Kidney capillary endothelial cell (primary cell): ENCODE results near the gene XAB2.
"Not testable (repeated sequence)": the region's sequence is repeated elsewhere in the genome, so short reads cannot be mapped to it uniquely, and the experiment has no call there.

ENCODE experiments used
- DNase-seq: peaks from one replicate; pipeline ENCODE4 v3.0.0-alpha.2; 2018; ENCODE audit warnings: low spot score

Gene XAB2

DNA sequence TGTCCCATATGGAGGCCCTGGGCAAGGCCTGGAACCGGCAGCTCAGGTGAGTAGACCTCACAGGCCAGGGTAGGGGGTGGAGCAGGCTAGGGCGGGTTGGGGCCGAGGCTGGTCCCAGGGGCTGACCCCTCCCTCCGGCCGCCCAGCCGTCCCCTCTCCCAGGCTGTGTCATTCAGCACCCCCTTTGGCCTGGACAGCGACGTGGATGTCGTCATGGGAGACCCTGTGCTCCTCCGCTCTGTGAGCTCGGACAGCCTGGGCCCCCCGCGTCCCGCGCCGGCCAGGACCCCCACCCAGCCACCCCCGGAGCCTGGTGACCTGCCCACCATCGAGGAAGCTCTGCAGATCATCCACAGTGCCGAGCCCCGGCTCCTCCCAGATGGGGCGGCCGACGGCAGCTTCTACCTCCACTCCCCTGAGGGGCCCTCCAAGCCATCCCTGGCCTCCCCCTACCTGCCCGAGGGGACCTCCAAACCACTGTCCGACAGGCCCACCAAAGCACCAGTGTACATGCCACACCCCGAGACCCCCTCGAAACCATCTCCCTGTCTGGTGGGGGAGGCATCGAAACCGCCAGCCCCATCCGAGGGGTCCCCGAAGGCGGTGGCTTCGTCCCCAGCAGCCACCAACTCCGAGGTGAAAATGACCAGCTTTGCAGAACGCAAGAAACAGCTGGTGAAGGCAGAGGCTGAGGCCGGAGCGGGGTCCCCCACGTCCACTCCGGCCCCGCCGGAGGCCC lies 17.6 kb downstream of the XAB2 start:
- no peak for DNase-seq

DNA sequence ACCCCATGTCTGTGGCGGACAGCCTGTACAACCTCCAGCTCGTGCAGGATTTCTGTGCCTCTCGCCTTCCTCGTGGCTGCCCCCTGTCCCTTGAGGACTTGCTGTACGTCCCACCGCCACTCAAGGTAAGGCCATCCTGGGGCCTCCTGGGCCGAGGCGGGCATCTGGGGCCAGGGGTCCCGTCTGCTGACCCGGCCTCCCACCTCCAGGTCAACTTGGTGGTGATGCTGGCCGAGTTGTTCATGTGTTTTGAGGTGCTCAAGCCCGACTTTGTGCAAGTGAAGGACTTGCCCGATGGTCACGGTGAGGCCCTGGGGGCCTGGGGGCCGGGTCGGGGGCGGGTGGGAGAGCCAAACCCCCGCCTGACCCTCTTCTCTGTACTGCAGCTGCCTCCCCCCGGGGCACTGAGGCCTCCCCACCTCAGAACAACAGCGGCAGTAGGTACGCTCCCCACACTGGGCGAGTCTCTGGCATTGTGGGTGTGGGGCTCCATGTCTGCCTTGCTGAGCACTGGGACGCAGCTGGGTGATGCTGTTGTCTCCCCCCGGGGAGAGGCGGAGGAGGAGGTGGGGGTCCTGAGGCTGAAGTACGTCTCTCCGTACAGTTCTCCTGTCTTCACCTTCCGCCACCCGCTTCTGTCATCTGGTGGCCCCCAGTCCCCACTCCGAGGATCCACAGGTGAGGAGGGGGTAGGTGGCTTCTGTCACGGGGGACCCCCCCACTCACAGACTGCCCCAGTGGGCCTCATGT lies 18.7 kb downstream of the XAB2 start:
- no peak for DNase-seq

DNA sequence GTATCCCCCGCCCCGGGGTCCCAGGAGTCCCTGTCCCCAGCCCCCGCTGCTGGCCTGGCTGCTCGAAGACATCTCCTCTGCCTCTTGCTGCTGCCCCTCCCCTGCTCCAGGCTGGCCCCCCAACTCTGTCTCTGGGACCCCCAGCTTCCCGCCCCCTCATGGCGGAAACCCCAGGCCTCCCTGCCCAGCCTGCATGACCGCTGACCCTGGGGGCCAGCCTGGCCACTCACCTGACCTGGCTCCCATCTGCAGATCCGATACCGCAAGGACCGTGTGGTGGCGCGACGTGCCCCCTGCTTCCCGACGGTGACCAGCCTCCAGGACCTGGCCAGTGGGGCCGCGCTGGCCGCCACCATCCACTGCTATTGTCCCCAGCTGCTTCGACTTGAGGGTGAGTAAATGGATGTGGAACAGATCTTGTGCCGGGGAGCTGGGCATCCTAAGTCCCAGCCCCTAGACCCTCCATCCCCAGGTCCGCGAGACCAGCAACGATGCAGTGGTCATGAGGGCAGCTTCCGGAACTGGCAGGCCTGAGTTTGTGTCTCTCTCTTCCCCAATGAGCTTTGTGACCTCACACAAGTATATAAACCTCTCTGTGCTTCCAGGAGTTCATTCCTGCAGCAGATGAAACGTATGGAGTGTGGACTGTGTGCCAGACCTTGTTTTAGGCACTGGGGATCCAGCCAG lies 21.3 kb downstream of the XAB2 start:
- no peak for DNase-seq

DNA sequence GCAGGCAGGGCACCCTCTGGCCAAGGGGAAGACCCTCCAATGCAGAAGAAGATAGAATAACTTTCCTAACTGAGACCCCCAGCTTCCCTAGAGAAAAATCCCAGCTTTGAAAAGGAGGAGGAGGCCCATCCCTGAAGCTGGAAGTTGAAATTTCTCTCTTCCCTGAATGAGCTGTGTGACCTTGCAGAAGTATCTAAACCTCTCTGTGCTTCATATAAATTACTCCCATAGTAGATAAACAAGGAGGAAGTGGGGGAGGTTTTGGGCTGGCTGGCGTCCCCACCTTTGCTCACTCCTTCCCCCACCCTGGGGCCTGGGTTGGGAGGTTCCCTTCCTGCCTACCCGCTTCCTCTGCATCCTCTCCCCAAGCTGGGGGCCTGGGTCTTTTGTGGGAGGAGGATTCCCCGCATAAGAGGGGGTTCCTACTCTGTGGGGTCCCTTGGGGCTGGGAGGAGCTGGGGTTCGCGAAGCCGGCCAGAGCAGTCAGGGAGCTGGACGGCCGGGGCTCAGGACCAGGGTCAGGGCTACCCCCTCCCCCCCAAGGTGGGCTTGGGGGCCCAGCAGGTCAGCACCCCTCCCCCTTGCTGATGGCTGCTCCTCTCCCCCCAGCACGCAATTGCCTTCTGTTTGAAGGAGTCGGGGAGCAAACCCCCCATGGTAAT lies 22.0 kb downstream of the XAB2 start:
- no peak for DNase-seq

DNA sequence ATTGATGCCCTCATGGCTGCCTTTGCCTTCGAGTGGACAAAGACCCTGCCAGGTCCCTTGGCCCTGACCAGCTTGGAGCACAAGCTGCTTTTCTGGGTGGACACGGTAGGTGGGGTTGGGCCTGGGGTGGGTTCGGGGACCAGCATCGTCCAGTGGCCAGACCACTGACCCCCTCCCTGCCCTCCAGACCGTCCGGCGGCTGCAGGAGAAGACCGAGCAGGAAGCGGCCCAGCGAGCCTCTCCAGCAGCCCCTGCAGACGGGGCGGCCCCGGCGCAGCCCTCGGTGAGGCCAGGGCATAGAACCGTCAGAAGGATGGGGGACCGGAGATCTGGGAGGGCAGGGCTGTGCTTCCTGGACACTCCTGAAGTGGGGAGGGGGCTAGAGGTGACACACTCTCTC lies 23.1 kb downstream of the XAB2 start:
- no peak for DNase-seq

DNA sequence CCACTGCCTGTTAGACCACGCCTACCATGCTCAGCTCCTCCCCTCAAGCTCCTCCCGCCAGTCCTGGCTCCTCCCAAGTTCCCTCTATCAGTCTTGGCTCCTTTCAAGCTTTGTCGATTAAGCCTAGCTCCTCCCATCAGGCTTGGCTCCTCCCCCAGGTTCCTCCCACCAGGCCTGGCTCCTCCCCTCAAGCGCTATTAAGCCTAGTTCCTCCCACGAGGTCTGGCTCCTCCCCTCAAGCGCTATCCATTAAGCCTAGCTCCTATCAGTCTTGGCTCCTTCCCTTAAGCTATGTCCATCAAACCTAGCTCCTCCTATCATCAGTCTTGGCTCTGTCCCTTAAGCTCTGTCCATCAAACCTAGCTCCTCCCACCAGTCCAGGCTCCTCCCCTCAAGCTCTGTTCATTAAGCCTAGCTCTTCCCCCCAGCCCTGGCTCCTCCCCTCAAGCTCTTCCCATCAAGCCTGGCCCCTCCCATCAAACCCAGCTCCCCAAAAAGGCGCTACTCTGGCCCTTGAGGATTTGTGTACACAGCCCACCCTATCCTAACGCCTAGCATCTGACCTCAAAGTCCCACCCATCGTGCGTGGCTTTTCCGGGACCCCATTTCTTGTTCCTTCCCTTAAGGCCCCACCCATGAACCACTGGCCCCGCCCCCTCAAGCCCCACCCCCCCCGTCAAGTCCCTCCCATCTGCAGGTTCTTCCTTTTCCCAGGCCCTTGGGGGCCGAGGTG lies 23.7 kb downstream of the XAB2 start:
- no peak for DNase-seq

DNA sequence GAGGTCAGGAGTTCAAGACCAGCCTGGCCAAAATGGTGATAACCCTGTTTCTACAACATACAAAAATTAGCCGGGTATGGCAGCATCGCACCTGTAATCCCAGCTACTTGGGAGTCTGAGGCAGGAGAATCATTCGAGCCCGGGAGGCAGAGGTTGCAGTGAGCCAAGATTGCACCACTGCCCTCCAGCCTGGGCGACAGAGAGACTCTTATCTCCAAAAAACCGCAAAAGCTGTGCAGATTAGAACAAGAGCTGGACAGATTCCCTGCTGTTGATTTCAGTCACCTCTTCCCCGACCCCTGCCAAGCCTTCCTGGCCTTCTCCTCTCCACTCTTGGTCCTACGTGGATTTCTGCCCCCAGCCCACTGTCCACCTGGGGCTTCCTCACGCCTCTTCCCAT lies 25.4 kb downstream of the XAB2 start:
- no peak for DNase-seq

DNA sequence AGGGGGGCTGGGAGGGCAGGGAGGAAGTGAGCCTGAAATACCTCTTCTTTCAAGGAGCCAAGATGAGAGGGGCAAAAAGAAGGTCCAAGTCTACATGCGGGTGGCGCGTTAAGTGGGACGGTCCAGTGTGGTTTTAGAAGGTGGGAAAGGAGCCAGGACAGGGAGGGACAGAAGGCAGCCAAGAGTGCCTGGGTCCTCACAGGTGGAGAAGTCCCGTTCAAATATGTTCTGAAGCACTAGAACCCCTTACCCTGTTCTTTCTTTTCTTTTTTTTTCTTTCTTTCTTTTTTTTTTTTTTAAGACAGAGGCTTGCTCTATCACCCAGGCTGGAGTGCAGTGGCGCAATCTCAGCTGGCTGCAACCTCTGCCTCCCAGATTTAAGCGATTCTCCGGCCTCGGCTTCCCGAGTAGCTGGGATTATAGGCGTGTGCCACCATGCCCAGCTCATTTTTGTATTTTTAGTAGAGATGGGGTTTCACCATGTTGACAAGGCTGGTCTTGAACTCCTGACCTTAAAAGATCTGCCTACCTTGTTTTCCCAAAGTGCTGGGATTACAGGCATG lies 26.3 kb downstream of the XAB2 start:
- DNase-seq, result no peak

DNA sequence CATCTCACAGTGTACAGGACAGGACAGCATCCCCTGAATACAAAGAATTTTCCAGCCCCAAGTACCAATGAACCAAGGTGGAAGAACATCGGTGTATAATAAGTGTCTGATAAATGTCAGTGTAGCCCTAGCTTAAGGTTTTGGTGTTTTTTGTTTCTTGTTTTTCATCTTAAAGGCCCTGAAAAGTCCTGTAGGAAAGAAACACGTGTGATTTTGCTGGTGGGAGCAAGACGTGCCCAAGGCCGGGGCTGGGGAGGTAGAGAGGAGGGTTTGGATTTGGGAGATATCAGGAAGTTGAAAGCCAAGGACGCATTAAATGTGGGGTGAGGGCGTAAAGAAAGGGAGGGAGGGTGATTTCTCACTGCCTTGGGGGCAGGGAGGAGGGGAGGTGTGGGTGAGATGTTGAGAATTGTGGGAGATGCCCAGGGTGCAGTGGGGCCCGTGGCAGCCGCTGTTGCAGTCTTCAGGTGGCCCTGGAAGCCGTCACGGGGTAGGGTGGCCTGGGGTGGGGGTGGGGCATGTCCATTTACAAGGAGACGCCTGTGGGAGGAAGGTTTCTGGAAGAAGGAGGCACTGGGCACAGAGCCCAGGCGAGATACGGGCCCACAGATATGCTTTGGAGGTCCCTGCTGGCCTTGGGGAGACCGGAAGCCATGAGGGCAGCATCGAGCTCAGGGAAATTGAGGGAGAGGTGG lies 27.0 kb downstream of the XAB2 start:
- DNase-seq, result no peak

DNA sequence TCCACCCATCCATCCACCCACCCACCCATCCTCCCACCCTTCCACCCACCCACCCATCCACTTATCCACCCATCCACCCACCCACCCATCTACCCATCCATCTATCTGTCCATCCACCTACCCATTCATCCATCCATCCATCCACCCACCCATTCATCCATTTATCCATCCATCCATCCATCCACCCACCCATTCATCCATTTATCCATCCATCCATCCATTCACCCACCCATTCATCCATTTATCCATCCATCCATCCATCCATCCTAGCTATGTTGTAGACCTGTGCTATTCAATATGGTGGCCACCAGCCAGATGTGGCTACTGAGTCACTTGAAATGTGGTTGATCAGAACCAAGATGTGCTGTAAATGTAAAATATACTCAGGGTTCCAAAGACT lies 28.6 kb downstream of the XAB2 start:
- DNase-seq, result no peak

DNA sequence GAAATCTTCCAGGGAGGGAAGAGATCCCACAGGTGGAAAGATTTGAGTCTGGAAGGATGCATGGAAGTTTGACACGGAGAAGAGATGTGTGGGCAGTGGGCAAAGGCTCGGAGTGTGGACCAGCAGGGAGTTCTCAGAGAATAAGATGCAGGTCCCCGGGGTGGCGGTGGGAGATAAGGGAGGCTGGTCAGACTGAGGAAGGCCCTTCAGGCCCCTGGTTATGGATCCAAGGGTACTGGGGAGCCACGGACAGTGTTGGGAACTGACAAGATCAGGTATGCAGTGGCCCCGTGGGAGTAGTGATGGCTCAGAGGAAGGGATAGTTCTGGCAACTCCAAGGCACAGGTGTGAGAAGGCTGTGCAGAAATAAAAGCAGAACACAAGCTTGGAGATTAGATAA lies 31.2 kb downstream of the XAB2 start:
- DNase-seq, result no peak

DNA sequence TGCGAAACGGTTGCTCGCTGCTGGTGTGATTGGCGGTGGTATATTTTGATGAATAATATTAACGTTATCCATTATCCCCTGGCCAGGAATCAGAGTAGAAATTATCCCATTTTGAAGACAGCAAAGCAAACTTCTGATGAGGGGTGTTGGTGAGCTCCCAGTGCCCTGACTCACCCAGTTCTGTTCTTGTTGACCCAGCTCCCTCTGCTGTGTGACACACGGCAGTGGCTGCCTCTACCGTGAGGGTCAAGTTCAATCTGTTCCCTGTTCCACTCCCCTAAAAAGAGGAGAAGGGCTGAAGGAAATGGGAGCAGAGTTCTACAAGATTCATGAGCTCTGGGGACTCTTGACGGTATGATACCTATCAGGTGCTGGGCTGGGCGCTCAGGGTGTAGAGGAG lies 31.7 kb downstream of the XAB2 start:
- DNase-seq, result no peak

DNA sequence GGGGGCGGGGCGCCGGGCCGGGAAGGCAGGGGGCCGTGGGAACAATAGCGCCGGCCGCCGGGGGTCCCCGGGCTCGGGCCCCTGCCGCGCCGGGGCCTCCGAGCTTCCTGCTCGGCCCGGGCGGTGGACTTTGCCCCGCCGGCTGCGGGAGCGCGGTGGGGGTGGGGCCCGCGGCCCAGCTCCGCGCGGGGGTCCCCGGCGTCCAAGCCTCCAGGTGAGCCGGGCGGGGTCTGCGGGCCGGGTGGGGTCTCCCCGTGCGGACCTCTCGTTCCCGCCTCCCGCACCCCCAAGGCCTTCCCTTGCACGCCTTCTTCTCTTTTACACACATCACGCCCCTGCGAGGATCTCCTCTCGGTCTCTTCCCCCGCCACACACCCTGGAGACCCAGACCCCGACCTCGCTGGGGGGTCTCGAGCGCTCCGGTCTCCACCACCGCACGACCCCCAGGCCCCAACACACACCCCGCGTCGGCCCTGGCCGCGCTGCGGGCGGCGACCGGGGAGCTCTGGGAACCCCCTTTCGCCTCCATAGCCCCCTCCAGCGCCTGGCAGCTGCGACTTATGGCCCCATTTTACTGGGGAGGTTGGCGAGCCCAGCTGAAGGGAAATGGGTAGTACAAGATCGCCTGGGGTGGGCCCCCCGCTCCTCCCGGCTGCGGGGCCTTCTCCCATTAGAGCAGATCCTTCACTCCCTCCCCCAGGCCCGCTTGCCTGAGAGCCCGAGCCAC lies 33.0 kb downstream of the XAB2 start:
- DNase-seq, result no peak

DNA sequence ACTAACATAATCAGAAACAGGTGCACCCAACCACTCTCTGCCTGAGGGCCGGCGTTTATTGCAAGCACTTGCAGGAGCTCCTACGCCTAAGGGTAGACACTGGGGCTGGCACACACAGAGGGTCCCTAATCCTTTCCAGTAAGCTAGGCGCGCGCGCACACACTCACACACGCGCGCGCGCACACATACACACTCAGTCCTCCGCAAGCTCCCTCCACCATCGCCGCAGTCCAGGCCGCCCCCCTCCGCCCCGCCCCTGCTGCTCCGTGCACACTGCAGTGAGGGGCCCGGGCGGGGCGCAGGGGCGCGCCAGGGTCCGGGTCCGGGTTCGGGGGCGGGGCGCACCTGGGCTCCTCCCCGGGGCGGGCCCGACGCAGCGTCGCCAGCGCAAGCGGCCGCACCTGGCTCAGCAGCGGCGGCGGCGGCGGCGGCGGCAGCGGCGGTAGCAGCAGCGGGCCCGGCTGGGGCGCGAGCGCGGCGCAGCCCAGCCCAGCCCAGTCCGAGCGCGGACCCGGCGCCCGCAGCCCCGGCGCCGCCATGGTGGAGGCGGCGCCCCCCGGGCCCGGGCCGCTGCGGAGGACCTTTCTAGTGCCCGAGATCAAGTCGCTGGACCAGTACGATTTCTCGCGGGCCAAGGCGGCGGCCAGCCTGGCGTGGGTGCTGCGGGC lies 33.7 kb downstream of the XAB2 start, which contains the start of gene CAMSAP3:
Gene CAMSAP3 (plus strand): TSS at position 398 of the 668 bp plus-strand sequence. CDS start 140 bp downstream, at position 538.
- no peak for DNase-seq

DNA sequence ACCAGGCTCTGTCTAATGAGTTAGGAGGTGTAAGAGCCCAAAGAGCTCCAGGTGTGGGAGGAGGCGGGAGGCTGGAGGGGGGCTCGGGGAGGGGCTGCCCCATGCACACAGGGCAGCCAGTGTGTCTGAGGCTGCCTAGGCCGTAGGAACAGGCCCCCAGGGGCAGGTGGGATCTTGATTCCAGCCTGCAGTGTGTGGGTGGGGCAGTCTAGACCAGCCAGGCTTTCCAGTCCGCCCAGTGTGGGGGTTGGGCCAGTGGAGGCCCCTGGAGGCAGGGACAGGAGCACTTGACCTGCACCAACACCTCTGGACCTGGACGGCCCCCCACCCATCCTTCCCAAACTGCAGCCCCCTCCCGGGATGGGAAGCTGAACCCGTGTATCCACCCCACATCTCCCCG lies 39.1 kb downstream of the XAB2 start:
- DNase-seq, result no peak

DNA sequence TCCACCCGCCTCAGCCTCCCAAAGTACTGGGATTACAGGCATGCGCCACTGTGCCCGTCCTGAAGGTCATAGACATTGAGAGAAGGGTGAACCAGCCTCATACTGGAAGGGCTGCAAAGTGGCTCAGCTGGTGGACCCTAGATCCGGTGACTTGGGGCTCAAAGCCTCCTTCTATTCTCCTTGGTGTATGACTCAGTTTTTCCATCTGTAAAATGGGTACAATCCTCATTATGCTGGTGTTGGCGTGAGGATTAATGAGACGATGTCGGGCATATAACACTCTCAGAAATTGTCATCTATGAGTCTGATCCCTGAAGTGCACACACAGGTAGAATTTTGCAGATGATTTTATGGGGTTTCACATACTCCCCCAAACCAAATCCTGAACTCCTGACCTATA lies 39.5 kb downstream of the XAB2 start:
- no peak for DNase-seq

DNA sequence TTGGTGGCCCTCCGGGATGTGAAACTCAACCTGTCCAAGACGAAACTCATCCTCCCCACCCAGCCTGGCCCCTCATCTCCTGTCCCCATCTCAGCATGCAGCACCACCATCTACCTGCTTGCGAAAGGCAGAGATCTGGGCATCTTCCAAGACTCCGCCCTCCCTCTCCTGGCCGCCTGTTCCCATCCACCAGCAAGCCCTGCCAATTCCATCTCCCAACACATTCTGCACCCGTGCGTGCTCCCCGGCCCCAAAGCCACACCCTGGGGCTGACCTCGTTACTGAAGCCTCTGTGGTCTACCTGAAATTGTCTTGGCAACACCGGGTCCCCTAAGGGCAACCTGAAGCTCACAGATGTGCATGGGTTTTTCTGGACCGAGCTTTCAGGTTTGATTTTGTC lies 46.9 kb downstream of the XAB2 start:
- DNase-seq, result no peak

DNA sequence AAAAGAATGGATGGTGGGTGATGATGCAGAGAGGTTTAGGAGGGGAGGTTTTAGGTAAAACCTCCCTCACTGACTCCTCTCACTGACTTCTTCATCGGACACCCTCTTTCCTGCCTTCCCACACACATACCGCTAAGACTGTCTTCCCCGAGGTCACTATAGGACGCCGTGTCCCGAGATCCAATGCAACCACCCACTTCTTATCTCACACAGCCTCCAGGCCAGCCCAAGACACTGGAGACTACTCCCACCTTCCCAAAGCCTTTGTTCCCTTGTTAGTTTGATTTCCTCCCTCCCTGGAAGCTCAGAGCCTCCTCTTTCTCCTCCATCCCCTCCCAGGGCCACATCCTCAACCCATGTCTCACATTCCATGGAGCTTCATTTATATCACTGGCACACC lies 50.2 kb downstream of the XAB2 start:
- no peak for DNase-seq

DNA sequence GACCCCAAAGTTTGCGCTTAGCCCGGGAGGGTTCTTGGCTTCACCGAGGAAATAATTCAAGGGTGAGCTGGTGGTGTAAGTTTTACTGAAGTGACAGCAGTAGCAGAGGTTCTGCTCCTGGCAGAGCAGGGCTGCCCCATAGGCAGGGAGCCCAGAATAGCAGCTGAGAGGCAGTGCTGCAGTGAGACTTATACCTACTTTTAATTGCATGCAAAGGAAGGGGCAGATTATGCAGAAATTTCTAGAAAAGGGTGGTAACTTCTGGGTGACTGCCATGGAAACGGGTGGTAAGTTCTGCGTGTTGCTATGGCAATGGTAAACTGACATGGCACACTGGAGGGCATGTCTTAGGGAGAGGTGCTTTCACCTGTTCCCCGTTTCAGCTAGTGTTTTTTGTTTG lies 51.2 kb downstream of the XAB2 start:
- no peak for DNase-seq

DNA sequence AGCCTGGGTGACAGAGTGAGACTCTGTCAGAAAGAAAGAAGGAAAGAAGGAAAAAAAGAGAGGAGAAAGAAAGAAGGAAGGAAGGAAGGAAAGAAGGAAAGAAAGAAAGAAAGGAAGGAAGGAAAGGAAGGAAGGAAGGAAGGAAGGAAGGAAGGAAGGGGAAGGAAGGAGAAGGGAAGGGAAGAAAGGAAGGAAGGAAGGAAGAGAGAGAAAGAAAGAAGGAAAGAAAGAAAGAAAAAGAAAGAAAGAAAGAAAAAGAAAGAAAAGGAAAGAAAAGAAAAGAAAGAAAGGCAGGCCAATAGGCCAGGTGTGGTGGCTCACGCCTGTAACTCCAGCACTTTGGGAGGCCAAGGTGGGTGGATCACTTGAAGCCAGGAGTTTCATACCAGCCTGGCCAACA lies 51.9 kb downstream of the XAB2 start:
- not testable (repeated sequence) for DNase-seq
